PC-3 (cell line): ENCODE measurements around the gene PCYT1B.

Source experiments
- CTCF ChIP-seq: fragments of 300-600 bp; sonication (generic); conservative IDR thresholded peaks from 2 replicates; pipeline ENCODE4 v1.5.1; 2017; ENCODE audit warnings: antibody characterized with exemption, low read depth, mild to moderate bottlenecking, low read length
- EZH2 ChIP-seq: fragments of 300-600 bp; sonication (generic); IDR thresholded peaks from one replicate; pipeline ENCODE4 v1.6.1; 2017; ENCODE audit warnings: antibody characterized with exemption, mild to moderate bottlenecking, low read length; ENCODE audit not compliant: unreplicated experiment
- EZH2phosphoT487 ChIP-seq: fragments of 300-600 bp; sonication (generic); IDR thresholded peaks from 2 replicates; pipeline ENCODE4 v1.6.1; 2018; ENCODE audit warnings: mild to moderate bottlenecking, antibody characterized with exemption, low read length, borderline replicate concordance

- TF ChIP-seq CTCF: no peak
- TF ChIP-seq EZH2: no peak
- no peak for TF ChIP-seq EZH2phosphoT487
Measured at GRCh38 chrX:24574743-24575142, 72.4 kb downstream of the PCYT1B start.
